ENCODE data around the gene SARS2.
"Not testable (repeated sequence)": the region's sequence is repeated elsewhere in the genome, so short reads cannot be mapped to it uniquely, and the experiment has no call there.

SARS2 gene

DNA sequence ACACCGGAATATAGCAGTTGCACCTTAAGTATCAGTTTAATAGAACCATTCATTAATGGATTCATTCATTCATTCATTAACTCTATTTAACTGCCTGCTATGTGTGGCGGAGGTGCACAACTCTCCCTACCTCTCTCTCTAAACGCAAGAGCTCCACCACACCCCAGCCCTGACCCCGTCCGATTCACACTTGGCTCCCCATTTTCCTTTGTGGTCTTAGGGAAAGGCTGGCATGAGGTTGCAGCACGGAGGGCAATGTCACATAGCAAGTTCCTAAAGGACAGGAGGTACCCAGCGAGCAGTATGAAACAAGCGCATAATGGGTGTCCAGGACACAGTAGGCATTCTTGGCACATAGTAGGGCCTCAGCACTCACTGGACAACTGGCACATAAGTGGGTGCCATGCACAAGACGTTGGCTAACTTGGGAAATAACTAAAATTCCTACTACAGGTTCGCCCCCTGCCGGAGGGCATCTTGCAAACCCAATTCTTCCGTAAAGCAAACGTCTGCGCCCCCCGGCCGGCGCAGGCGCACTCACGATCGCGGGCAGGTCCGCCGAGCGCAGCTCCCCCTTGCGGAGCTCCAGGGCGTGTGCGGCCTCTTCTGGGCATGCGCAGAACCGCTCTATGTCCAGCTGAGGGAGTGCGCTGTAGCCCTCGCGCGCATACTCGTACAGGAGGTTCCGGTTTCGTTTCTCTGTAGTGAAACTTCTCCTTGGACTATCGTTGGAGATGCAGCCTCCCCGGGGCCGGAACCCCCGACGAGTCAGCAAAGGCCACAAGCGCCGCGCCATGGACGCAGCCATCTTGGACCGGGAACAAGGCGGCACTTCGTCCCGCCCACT lies at the start of gene SARS2:
Gene SARS2, minus strand, starts transcription at position 835 of the 847 bp plus-strand sequence. Its CDS starts 27 bp downstream, at position 808.
- DNase-seq (ENCODE audit: low read depth, low spot score) = peak; percentile 97

DNA sequence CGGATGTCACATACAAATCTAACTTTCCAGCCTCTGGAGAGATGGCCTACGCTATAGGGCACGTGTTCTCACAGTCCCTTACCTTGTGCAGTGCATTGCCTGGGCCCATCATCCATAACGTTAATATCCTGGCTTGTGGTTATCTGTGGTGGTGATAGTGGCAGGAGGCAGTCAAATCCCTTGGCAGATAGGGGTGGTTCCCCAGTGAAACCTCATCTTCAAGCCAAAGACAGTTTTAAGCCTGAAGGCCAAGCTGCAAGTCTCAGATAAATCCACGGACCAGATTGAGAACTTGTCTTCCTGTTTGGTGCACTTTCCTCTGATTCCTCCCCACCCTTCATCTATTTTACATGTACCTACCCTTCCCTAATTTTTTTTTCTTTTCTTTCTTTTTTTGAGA lies 49.2 kb upstream of the SARS2 start:
- DNase-seq (ENCODE audit: low read depth, low spot score) = no peak

DNA sequence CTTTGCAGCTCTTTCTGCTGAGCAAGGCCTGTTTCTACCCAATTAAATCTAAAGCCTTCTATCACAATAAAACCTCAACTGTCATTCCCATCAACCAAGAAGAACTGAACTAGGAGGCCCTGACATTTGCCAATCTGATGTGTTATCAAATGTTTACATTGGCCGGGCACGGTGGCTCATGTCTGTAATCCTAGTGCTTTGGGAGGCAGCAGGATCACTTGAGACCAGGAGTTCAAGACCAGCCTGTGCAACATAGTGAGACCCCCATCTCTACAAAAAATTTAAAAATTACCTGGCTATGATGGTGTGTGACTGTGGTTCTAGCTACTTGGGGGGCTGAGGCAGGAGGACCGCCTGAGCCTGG lies 47.7 kb upstream of the SARS2 start:
- peak; percentile 11 for DNase-seq (ENCODE audit: low read depth, low spot score)

GRCh38 chr19:38977445-38978325 lies 47.1 kb upstream of the SARS2 start:
- peak; percentile 61 for DNase-seq (ENCODE audit: low read depth, low spot score)

- DNase-seq (ENCODE audit: low read depth, low spot score) = peak; percentile 71
Observed at GRCh38 chr19:38975861-38976271, 45.3 kb upstream of the SARS2 start.

GRCh38 chr19:38975214-38975860 lies 44.8 kb upstream of the SARS2 start, which contains the start of gene FBXO17:
Gene FBXO17, minus strand, starts transcription at chr19:38975742. Its CDS starts 25,423 bp downstream, at chr19:38950319.
- DNase-seq (ENCODE audit: low read depth, low spot score) = peak; percentile 82

DNA sequence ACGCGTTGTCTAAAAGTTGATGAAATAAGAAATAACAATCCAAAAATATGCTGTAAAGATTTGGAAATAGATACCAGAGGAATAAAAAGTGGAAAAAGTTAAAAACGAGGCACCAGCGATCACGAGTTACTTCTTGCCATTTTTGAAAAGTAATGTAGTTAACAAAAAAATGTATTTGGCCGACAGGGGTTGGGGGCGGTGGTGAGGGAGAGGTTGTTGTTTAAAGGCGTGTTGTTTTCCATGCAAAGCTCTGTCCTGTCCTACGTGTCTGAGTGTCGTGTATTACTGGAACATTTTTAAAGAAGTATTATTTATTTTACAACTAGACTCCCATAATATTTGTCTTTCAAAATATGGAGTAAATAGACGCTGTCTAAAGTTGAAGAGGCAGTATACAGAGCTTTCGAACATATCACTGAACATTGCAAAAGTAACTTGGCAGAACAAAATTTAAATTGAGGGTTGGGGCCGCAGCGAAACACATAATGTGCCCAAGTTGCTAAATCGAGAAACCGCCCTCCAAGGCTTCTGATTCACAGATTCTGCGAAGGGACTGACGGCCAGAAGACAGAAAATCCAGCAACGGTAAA lies 44.2 kb upstream of the SARS2 start:
- no peak for DNase-seq (ENCODE audit: low read depth, low spot score)

- DNase-seq (ENCODE audit: low read depth, low spot score) = no peak
Observed at GRCh38 chr19:38971672-38972071, 41.1 kb upstream of the SARS2 start.

DNA sequence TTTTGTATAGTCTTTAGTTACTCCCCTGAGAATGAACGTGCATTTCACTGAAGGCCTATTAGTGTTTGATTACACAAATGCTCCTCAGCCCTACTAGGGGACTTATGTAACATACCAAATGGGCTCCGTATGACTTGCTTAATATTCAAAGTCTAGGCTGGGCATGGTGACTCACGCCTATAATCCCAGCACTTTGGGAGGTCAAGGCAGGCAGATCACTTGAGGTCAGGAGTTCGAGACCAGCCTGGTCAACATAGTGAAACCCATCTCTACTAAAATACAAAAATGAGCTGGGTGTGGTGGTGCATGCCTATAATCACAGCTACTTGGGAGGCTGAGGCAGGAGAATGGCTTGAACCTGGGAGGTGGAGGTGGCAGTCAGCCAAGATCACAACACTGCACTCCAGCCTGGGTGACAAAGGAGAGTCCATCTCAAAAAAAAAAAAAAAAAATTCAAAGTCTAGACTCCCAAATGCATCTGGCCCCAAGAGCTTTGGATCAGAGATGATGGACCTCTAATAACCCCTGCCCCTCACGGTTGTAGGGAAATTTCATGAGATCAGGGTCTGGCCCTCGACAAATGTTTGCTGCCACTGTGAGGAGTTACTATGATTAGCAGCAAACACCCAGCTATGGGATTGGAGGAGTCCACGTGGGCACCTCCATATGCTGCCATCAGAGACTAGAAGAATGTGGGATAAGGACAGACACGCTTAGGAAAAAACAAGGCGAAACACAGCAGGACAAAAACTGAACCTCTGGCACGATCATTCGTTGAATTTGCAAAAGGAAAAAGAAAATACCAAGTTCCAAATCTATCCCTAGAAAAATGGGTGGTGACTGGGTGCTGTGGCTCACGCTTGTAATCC lies 40.3 kb upstream of the SARS2 start:
- DNase-seq (ENCODE audit: low read depth, low spot score) = no peak

GRCh38 chr19:38966149-38966548 lies 35.6 kb upstream of the SARS2 start:
- DNase-seq (ENCODE audit: low read depth, low spot score) = not testable (repeated sequence)

DNA sequence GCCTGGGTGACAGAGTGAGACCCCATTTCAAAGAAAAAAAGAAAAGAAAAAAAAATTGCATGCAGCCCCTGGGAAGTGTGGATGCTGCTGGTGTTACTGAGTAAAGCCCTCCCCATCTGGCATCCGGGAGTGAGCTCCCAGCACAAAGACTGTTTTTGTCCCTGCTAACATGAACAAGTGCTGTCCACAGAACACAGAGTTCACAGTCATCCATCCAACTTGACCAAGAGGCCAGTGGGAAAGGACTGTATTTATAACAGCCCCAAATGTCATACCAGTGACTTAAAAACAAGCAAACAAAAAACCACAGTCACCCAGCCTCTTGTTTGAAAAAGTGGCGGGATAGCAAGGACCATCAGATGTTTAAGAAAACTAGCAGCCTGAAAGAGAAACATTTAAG lies 34.2 kb upstream of the SARS2 start:
- DNase-seq (ENCODE audit: low read depth, low spot score) = no peak

DNA sequence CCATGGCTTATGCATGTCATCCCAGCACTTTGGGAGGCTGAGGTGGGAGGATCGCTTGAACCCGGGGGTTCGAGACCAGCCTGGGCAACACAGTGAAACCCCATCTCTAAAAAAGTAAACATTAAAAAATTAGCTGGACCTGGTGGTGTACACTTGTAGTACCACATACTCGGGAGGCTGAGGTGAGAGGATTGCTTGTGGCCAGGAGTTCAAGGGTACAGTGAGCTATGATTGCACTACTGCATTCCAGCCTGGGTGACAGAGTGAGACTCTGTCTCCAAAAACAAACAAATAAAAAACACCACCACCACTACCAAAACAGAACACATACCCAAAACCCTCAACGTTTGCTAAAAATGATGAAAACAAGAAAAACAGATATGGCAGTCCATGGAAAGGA lies 29.1 kb upstream of the SARS2 start:
- no peak for DNase-seq (ENCODE audit: low read depth, low spot score)

DNA sequence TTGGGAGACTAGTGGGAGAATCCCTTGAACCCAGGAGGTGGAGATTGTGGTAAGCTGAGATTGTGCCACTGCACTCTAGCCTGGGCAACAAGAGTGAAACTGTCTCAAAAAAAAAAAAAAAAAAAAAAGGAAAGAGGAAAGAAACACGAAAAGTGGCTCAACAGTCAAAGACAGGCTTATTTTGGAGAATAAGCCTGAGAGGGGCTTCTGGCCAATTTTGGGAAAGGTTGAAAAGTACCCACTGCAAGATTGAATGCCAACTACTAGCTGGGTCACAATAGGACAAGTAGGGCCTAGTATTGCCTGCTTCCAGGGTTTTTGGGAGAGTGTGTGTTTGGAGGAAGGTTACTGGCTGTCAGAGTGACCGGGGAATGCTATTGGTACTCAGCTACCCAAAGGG lies 27.7 kb upstream of the SARS2 start:
- no peak for DNase-seq (ENCODE audit: low read depth, low spot score)

DNA sequence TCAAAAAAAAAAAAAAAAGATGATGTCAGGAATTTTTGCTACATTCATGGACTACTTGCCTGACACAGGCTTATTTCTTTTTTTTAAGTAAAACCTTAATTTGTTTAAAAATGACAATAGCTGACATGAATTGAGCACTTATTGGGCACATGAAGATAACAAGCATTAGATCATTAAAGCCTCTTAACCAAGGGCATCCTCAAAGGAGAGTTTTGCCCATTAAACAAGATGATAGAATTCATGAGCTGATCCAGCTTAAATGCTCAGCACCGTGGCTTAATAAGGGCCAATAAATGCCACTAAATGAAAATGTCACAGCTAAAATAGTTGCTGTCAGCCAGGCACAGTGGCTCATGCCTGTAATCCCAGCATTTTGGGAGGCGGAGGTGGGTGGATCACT lies 25.7 kb upstream of the SARS2 start:
- no peak for DNase-seq (ENCODE audit: low read depth, low spot score)

- DNase-seq (ENCODE audit: low read depth, low spot score) = no peak
Observed at GRCh38 chr19:38953677-38954076, 23.1 kb upstream of the SARS2 start.

- peak; percentile 52 for DNase-seq (ENCODE audit: low read depth, low spot score)
Observed at GRCh38 chr19:38952395-38953165, 22.0 kb upstream of the SARS2 start.

DNA sequence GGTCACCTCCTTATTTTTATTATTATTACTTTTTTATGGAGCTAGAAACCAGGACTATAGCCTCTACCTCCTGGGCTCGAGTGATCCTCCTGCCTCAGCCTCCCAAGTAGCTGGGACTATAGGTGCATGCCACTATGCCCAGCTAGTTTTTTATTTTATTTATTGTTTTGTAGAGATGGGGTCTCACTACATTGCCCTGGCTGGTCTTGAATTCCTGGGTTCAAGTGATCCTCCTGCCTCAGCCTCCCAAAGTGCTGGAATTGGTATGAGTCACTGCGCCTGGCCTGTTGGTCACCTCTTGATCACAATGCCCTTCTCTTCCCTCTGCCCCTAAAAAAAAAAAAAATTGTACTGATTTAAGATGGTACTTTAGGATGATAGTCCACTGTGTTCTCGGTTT lies 20.6 kb upstream of the SARS2 start:
- no peak for DNase-seq (ENCODE audit: low read depth, low spot score)

DNA sequence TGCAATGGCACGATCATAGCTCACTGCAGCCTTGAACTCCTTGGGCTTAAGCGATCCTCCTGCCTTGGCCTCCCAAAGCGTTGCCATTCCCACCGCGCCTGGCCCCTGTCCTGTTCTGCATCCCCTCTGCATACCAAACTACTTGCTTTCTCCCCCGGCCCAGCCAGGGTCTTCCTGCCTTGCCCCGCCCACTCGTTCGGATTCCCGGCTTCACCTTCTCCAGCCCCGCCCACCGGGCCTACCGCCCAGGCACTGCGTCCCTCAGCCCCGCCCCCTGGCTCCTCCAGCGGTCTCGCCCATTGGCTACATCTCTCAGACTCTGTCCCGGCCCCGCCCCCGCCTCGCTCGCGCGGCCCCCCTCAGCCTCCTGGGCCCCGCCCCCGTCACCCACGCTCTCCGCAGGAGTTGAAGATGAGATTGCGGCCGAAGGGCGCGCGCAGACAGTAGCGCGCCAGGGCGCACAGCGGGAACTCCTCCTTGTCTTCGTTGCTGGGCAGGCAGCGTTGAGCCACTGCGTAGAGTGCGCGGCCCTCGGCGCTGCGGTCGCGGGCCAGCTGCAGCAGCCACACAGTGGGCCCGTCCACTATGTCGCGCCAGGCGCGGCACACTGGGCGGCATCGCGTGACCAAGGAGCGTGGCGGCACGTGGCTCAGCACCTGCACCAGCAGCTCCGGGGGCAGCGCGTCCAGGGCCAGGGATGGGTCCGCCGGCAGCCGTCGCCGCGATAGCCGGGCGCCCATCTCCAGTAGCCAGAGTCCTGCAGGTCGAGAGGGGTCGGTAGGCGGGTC lies 19.2 kb upstream of the SARS2 start:
- DNase-seq (ENCODE audit: low read depth, low spot score) = peak; percentile 93

Measured in astrocyte of the hippocampus (primary cell).